IPS DF 6.9 (cell line): ENCODE measurements around the gene CASP5.
A peak's percentile ranks its signal among the peaks of the same experiment; 100 is the strongest.

ENCODE experiments used
- DNase-seq: peaks from one replicate; pipeline ENCODE4 v3.0.0-alpha.2; 2013; ENCODE audit warnings: low read depth, low spot score
- H3K27ac ChIP-seq: one replicate; pipeline ENCODE4 v1.5.1; 2013; ENCODE audit warnings: low read length, control low read depth
- H3K27me3 ChIP-seq: 2 replicates; pipeline ENCODE4 v1.6.1; 2013; ENCODE audit warnings: mild to moderate bottlenecking, low read length; ENCODE audit not compliant: control insufficient read depth, insufficient read depth
- H3K36me3 ChIP-seq: 2 replicates; pipeline ENCODE4 v1.6.1; 2013; ENCODE audit warnings: low read length; ENCODE audit not compliant: control insufficient read depth, insufficient read depth
- H3K4me1 ChIP-seq: 2 replicates; pipeline ENCODE4 v1.6.1; 2013; ENCODE audit warnings: low read length; ENCODE audit not compliant: control insufficient read depth, insufficient read depth
- H3K4me3 ChIP-seq: 2 replicates; pipeline ENCODE4 v1.5.1; 2013; ENCODE audit warnings: mild to moderate bottlenecking, low read length
- H3K9me3 ChIP-seq: 2 replicates; pipeline ENCODE4 v1.6.1; 2013; ENCODE audit warnings: low read length, inconsistent platforms; ENCODE audit not compliant: control insufficient read depth, insufficient read depth
- WGBS: extraction: QIAGEN DNeasy Blood & Tissue Kit; methylation state at CpG from one replicate; pipeline ENCODE4 v1.1.7; 2013; ENCODE audit warnings: mixed read lengths, missing lambda C conversion rate; ENCODE audit not compliant: insufficient read length, insufficient coverage; 5-methylcytosine and 5-hydroxymethylcytosine counted together

Gene CASP5

DNA sequence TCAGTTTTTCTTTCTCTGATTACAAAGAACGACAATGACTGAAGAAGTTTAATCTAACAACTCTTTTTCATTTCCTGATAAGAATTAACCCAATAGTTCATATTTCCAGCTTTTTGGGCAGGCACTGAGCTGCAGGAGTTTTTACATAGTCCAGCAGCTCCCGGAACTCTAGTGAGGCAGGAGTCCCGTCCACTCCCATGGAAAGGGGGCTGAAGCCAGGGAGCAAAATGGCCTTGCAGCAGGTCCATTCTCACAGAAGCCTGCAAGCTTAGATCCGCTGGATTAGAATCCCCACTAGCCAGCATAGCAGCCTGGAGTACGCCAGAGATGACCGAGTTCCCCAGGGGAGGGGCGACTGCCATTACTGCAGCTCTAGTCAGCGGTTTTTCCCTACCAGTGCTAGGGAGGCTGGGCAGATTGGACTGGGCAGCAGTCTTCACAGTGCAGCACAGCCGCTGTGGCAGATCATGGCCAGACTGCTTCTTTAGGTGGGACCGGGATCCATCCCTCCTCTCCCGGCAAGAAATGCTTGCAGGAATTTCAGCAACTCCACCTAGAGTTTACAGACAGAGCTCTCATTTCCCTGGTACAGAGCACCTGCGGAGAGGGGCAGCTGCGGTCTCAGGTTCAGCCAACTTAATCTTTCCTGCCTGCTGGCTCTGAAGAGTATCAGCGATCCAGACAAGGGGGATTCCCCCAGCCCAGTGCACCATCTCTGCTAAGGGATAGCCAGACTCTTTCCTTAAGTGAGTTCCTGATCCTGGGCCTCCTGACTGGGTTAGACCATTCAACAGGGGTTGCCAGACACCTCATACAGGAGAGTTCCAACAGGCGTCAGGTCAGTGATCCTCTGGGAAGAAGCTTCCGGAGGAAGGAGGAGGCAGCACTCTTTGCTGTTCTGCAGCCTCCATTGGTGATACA is 53.9 kb downstream of the CASP5 start:
- Histone ChIP-seq H3K27ac (no peak overlapping the region), H3K9me3 (no peaks in the 10 kb centered on the region; the same call in 1 of the 2 replicates), H3K36me3 (no peaks in the 10 kb centered on the region), H3K4me3 (no peak overlapping the region), H3K4me1 (peaks cover 3% of the 10 kb centered on the region), H3K27me3 (no peaks in the 10 kb centered on the region)
- no CpG with 5 or more reads among the region's 16 CpGs for WGBS
- peak; percentile 18 for DNase-seq

DNA sequence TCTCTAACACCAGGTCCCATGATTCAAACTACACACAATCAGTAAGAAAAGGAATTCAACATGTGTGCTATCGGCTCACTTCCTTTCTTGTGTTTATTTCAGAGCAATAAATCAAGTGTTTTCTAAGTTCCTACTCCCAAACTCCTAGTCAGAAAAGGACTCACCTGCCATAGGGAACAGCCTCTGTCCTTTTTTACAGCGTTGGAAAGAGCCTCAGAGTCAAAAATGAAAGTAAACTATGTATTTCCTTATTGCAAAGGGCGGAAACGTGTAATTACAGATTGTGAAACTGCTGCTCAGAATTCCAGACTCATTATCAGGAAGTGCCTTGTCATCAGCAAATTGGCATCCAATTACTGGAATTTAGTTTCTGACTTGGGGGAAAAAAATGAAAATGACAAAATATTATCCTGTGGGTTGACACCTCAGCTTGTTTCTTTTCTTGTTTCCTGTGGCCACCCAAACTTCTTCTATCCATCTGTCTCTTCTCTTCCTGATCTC is 54.6 kb downstream of the CASP5 start, which contains the start of gene CASP4:
Gene CASP4 (minus strand): TSS at position 220 of the 501 bp plus-strand sequence. CDS start 49 bp downstream, at position 171.
- Histone ChIP-seq H3K36me3 (no peaks in the 10 kb centered on the region), H3K4me3 (no peak within 1 kb of the TSS), H3K4me1 (peaks cover 3% of the 10 kb centered on the region), H3K27ac (no peak within 1 kb of the TSS), H3K9me3 (no peaks in the 10 kb centered on the region; the same call in 1 of the 2 replicates), H3K27me3 (no peaks in the 10 kb centered on the region)
- no peak for DNase-seq
- WGBS: no CpG with 5 or more reads among the region's 4 CpGs

DNA sequence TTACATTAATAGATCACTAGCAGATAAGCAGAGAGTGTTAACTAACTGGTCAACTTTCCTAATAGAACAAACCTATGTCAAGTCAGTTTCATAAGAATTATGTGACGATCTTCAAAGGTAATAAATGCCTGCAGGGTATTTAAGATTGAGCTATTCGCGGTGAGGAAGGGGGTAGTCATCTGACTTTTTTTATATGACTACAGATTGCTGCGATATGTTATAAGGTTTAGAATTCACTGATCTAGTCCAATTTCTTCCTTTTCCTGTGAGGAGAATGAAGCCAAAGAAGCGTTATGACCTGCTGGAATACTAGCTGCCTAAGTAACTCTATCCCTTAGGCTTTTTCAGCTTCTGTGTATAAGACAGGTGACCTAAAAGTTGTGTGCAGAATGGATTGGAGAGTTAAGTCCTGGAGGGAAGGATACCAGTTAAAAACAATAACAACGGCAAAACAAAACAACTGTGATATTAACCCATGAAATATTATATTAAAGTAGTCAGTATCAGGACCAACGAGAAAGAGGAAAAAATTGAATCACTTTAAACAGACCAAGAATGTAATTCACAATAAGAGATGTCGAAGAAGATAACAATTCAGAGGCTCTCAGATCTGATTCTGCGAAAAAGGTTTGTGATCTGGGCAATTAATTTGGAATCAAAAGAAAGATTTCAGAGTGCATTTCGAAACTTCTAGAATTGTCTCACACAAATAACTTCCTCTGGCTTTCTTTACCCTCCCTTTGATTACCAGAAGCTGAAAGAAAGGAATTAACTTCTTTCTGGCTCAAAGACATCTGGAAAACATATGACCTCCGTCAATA is 55.2 kb downstream of the CASP5 start:
- no peaks in the 10 kb centered on the region for H3K27me3 ChIP-seq
- no peak for DNase-seq

DNA sequence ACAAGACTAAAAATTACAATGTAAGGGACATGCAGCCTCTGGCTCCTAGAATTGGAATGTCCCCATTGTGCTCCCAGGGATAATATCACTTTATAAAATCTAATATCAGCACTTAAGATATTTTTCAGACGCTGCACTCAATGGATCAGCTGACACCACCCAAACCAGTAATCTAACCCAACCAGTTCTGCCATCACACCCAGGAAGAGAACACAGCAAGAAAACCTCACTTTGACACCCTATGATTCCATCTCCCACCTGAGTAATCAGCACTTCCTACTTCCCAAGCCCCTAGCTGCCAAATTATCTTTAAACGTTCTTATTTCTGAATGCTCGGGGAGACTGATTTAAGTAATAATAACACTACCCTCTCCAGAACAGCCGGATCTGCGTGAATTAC is 57.2 kb downstream of the CASP5 start:
- Histone ChIP-seq H3K27ac (no peak overlapping the region), H3K4me3 (no peak overlapping the region), H3K27me3 (no peaks in the 10 kb centered on the region), H3K36me3 (no peaks in the 10 kb centered on the region), H3K4me1 (peaks cover 3% of the 10 kb centered on the region), H3K9me3 (no peaks in the 10 kb centered on the region; the same call in 1 of the 2 replicates)
- DNase-seq: no peak
- WGBS: no CpG with 5 or more reads among the region's 5 CpGs

More for the DNA sequence above, 55.2 kb downstream of the CASP5 start:
- Histone ChIP-seq H3K27ac (no peak overlapping the region), H3K9me3 (no peaks in the 10 kb centered on the region; the same call in 1 of the 2 replicates), H3K4me3 (no peak overlapping the region), H3K36me3 (no peaks in the 10 kb centered on the region), H3K4me1 (peaks cover 3% of the 10 kb centered on the region)
- WGBS: no CpG with 5 or more reads among the region's 11 CpGs

DNA sequence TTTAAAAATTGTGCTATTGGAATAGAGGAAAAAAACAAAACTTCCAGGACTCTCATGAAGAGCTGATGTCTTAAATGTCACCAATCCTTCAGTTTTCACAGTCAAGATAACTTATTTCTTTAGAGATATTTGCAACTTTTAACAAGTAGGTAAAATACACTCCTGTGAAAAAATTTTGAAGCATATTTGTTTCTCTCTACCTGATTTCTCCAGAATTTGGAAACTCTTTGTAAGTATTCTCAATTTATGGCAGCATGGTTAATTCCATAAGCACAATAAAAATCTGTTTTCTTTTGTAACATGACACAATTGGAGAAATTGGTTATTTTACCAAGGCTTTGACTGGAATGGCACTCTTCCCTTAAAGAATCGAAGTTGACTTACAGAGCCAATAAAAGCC is 58.7 kb downstream of the CASP5 start:
- no CpG with 5 or more reads among the region's 1 CpG for whole genome bisulfite sequencing
- H3K36me3 ChIP-seq: no peaks in the 10 kb centered on the region

DNA sequence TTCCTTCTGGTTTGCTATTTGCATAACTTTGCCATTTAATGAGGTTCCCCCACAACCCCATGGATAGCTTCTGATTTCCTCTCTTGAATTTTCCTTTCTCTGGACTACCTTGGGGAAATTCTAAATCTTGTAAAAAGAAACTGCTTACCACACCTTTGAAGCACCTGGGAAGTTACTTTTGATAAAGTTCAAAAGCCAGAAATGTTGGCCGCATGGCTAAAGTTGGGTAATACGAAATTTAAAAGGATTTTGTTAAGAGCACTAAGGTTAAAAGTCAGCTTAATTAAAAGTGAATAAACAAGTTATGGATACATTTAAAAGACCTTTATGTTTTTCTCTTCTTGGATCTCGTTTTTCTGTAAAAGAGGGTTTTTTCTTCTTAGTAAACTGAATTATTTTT is 60.1 kb downstream of the CASP5 start:
- no peak overlapping the region for H3K27ac ChIP-seq
- H3K4me1 ChIP-seq: no peaks in the 10 kb centered on the region
- no peak for DNase-seq
- H3K27me3 ChIP-seq: no peaks in the 10 kb centered on the region
- 100% methylated on average over 1 of the region's 3 CpGs for WGBS
- no peaks in the 10 kb centered on the region for H3K36me3 ChIP-seq
- H3K4me3 ChIP-seq: no peak overlapping the region
- H3K9me3 ChIP-seq: no peaks in the 10 kb centered on the region; the same call in 1 of the 2 replicates

More for the DNA sequence above, 58.7 kb downstream of the CASP5 start:
- DNase-seq: no peak
- H3K27ac ChIP-seq: no peak overlapping the region
- H3K9me3 ChIP-seq: no peaks in the 10 kb centered on the region; the same call in 1 of the 2 replicates
- no peaks in the 10 kb centered on the region for H3K27me3 ChIP-seq
- H3K4me1 ChIP-seq: peaks cover 3% of the 10 kb centered on the region
- no peak overlapping the region for H3K4me3 ChIP-seq

DNA sequence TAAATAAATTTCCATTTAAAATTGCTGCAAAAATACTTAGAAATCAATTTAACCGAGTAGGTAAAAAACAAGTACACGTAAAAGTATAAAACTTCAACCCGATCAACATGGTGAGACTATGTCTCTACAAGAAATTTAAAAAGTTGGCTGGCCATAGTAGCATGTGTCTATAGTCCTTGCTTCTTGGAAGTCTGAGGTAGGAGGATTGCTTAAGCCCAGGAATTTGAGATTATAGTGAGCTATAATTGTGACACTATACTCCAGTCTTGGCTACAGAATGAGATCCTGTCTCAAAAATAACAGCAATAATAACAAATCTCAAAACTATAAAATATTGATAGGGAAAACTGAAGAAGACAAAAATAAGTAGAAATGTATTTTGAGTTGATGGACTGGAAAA is 65.7 kb downstream of the CASP5 start:
- no peaks in the 10 kb centered on the region for H3K9me3 ChIP-seq
- no peak overlapping the region for H3K27ac ChIP-seq
- DNase-seq: no peak
- H3K36me3 ChIP-seq: no peaks in the 10 kb centered on the region
- no peak overlapping the region for H3K4me3 ChIP-seq
- H3K27me3 ChIP-seq: no peaks in the 10 kb centered on the region
- WGBS: no CpG with 5 or more reads among the region's 3 CpGs
- no peaks in the 10 kb centered on the region for H3K4me1 ChIP-seq

DNA sequence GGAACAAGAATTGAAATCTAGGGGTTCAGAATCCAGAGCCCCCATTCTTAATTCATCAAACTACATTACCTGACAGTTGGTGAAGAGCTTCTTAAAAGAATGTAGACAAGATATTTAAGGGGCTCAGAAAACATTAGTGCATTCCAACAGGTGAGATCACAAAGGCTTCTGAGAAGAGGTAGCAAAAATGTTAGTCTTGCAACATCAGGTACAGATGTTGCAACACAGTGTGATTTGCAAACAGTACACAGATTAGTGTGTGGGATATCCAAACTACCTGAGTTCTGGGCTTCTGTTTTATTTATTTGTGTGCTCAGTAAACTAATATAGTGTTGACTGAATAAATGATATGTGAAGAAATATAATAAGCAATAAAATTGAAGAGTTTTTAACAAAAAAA is 66.4 kb downstream of the CASP5 start:
- Histone ChIP-seq H3K9me3 (no peaks in the 10 kb centered on the region), H3K4me3 (no peak overlapping the region), H3K36me3 (no peaks in the 10 kb centered on the region), H3K27me3 (no peaks in the 10 kb centered on the region), H3K27ac (no peak overlapping the region), H3K4me1 (no peaks in the 10 kb centered on the region)
- DNase-seq: no peak

DNA sequence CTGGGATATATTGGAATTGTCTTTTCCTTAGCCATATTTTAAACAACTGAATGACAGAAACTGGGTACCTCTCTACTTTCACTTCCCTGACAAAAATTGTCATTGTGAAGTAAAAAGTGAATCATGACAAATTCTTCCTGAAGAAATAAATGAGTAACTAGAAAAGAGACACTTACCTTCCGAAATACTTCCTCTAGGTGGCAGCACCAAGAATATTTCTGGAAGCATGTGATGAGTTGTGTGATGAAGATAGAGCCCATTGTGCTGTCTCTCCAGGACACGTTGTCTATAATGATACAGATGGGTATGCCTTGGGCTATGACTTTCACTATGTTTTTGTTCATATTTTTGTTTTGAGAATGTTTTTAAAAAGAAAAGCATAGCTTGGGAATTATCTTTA is 76.1 kb downstream of the CASP5 start:
- Histone ChIP-seq H3K4me1 (no peaks in the 10 kb centered on the region), H3K9me3 (no peaks in the 10 kb centered on the region), H3K36me3 (no peaks in the 10 kb centered on the region), H3K4me3 (no peak overlapping the region), H3K27me3 (peaks cover 2% of the 10 kb centered on the region; the same call in 1 of the 2 replicates), H3K27ac (no peak overlapping the region)
- peak; percentile 50 for DNase-seq
- WGBS: no CpG with 5 or more reads among the region's 2 CpGs
